Trophoblast cell (in vitro differentiated cells and primary cell): Measurements from ENCODE around the gene ITLN2. TPM values are rescaled to one million over a fixed set of nuclear protein-coding genes. Genes with fewer than 3 reads are reported as not detected.

Source experiments
- DNase-seq, 2 donors: peaks; one replicate each; pipeline ENCODE4 v3.0.0-alpha.2; 2016
- H2AFZ ChIP-seq: 2 replicates; pipeline ENCODE4 v1.6.1; 2013; ENCODE audit warnings: low read length, moderate library complexity, mild to moderate bottlenecking; ENCODE audit not compliant: insufficient read depth, poor library complexity
- H2AK5ac ChIP-seq: 2 replicates; pipeline ENCODE4 v1.6.1; 2013; ENCODE audit warnings: mild to moderate bottlenecking, low read length
- H2BK120ac ChIP-seq: 2 replicates; pipeline ENCODE4 v1.6.1; 2013; ENCODE audit warnings: low read length, mild to moderate bottlenecking, moderate library complexity; ENCODE audit not compliant: insufficient read depth, poor library complexity
- H2BK12ac ChIP-seq: 2 replicates; pipeline ENCODE4 v1.6.1; 2013; ENCODE audit warnings: mild to moderate bottlenecking, low read length, moderate library complexity
- H2BK5ac ChIP-seq: 2 replicates; pipeline ENCODE4 v1.6.1; 2013; ENCODE audit warnings: low read length, low read depth, moderate library complexity, mild to moderate bottlenecking; ENCODE audit not compliant: poor library complexity
- H3K14ac ChIP-seq: 2 replicates; pipeline ENCODE4 v1.6.1; 2013; ENCODE audit warnings: mild to moderate bottlenecking, low read length
- H3K18ac ChIP-seq: 2 replicates; pipeline ENCODE4 v1.6.1; 2013; ENCODE audit warnings: mild to moderate bottlenecking, low read length
- H3K23ac ChIP-seq: 2 replicates; pipeline ENCODE4 v1.6.1; 2013; ENCODE audit warnings: low read length
- H3K27ac ChIP-seq: 2 replicates; pipeline ENCODE4 v1.5.1; 2013; ENCODE audit warnings: low read depth, mild to moderate bottlenecking, inconsistent platforms, low read length, moderate library complexity
- H3K27me3 ChIP-seq: 2 replicates; pipeline ENCODE4 v1.6.1; 2013; ENCODE audit warnings: inconsistent platforms, mild to moderate bottlenecking, low read length, moderate library complexity; ENCODE audit not compliant: insufficient read depth
- H3K36me3 ChIP-seq, 2 experiments: 1 replicate in 1 of 2; 2 replicates in 1 of 2; pipeline ENCODE4 v1.6.1; 2013; ENCODE audit warnings: low read length in 2 of 2, mild to moderate bottlenecking in 2 of 2, moderate library complexity in 1 of 2; ENCODE audit not compliant: insufficient read depth in 2 of 2, control insufficient read depth in 1 of 2
- H3K4ac ChIP-seq: 2 replicates; pipeline ENCODE4 v1.6.1; 2013; ENCODE audit warnings: low read depth, mild to moderate bottlenecking, low read length, moderate library complexity
- H3K4me1 ChIP-seq, 2 experiments: 1 replicate in 1 of 2; 2 replicates in 1 of 2; pipeline ENCODE4 v1.6.1; 2013; ENCODE audit warnings: low read length in 2 of 2, mild to moderate bottlenecking in 2 of 2, moderate library complexity in 1 of 2; ENCODE audit not compliant: insufficient read depth in 2 of 2, control insufficient read depth in 1 of 2
- H3K4me2 ChIP-seq: 2 replicates; pipeline ENCODE4 v1.6.1; 2013; ENCODE audit warnings: inconsistent platforms, mild to moderate bottlenecking, low read length, moderate library complexity
- H3K4me3 ChIP-seq: 2 replicates; pipeline ENCODE4 v1.5.1; 2013; ENCODE audit warnings: mild to moderate bottlenecking, low read depth, low read length, inconsistent platforms
- H3K79me1 ChIP-seq: one replicate; pipeline ENCODE4 v1.6.1; 2013; ENCODE audit warnings: low read length
- H3K79me2 ChIP-seq: 2 replicates; pipeline ENCODE4 v1.6.1; 2013; ENCODE audit warnings: low read length, mild to moderate bottlenecking; ENCODE audit not compliant: control insufficient read depth, insufficient read depth, poor library complexity
- H3K9ac ChIP-seq: 2 replicates; pipeline ENCODE4 v1.6.1; 2013; ENCODE audit warnings: mild to moderate bottlenecking, low read length
- H3K9me3 ChIP-seq: 2 replicates; pipeline ENCODE4 v1.6.1; 2013; ENCODE audit warnings: low read depth, mild to moderate bottlenecking, control low read depth, inconsistent platforms, low read length; ENCODE audit not compliant: insufficient read depth
- H4K12ac ChIP-seq: 2 replicates; pipeline ENCODE4 v1.6.1; 2013; ENCODE audit warnings: low read depth, mild to moderate bottlenecking, low read length, moderate library complexity
- H4K8ac ChIP-seq: 2 replicates; pipeline ENCODE4 v1.6.1; 2013; ENCODE audit warnings: low read depth, mild to moderate bottlenecking, low read length, moderate library complexity
- H4K91ac ChIP-seq: one replicate; pipeline ENCODE4 v1.6.1; 2013; ENCODE audit warnings: low read depth, mild to moderate bottlenecking, low read length, moderate library complexity
- WGBS: extraction: QIAGEN DNeasy Blood & Tissue Kit; methylation state at CpG from one replicate; pipeline ENCODE4 v1.1.7; 2013; ENCODE audit warnings: missing lambda C conversion rate; ENCODE audit not compliant: insufficient read length, insufficient coverage; ENCODE audit errors: extremely low coverage; 5-methylcytosine and 5-hydroxymethylcytosine counted together
- polyA plus RNA-seq: library from polyadenylated mRNA; stranded (reverse); fragments of 200-250 nt; gene quantifications from 2 replicates; pipeline ENCODE4 v1.2.3, GENCODE V29; 2013

ITLN2 gene
- 3.2 TPM in 2 replicates for polyA plus RNA-seq

- Histone ChIP-seq H3K4ac (no peak within 1 kb of the TSS), H3K27ac (no peak within 1 kb of the TSS), H4K12ac (no peak within 1 kb of the TSS), H3K4me2 (no peak within 1 kb of the TSS), H3K36me3 (no peaks in the 10 kb centered on the region), H2BK12ac (peak within 1 kb of the TSS; percentile 56), H4K91ac (peak within 1 kb of the TSS; percentile 30), H3K79me2 (peaks cover 4% of the 10 kb centered on the region), H3K27me3 (no peaks in the 10 kb centered on the region), H3K14ac (peak within 1 kb of the TSS; percentile 50), H3K4me3 (no peak within 1 kb of the TSS), H3K18ac (peak within 1 kb of the TSS; percentile 87), H2BK120ac (peak within 1 kb of the TSS; percentile 60), H2AFZ (no peak within 1 kb of the TSS), H3K9me3 (peaks cover 5% of the 10 kb centered on the region), H3K23ac (no peak within 1 kb of the TSS), H4K8ac (peak within 1 kb of the TSS; percentile 55), H2AK5ac (peak within 1 kb of the TSS; percentile 4), H3K79me1 (peaks cover 17% of the 10 kb centered on the region), H2BK5ac (peak within 1 kb of the TSS; percentile 49), H3K4me1 (peaks cover 15% of the 10 kb centered on the region in 2 experiments), H3K9ac (no peak within 1 kb of the TSS)
- WGBS: no CpG with 5 or more reads among the region's 8 CpGs
- DNase-seq: peak in 1 of 2 donors; percentile 61
These were observed at the start of gene ITLN2 for GRCh38 chr1:160954158-160955104. ITLN2 (minus strand) TSS chr1:160954809; CDS start chr1:160954741, 68 bp downstream.

- H3K27ac ChIP-seq: no peak overlapping the region
- no peak for DNase-seq
- no peak overlapping the region for H2BK12ac ChIP-seq
- H2BK120ac ChIP-seq: no peak overlapping the region
- H3K14ac ChIP-seq: no peak overlapping the region
- H2BK5ac ChIP-seq: no peak overlapping the region
- no CpG with 5 or more reads among the region's 5 CpGs for WGBS
- H3K9me3 ChIP-seq: no peaks in the 10 kb centered on the region
- H4K12ac ChIP-seq: no peak overlapping the region
- no peak overlapping the region for H3K23ac ChIP-seq
- no peak overlapping the region for H4K8ac ChIP-seq
- no peak overlapping the region for H4K91ac ChIP-seq
- H3K79me1 ChIP-seq: no peaks in the 10 kb centered on the region
- H2AK5ac ChIP-seq: no peak overlapping the region
- no peak overlapping the region for H3K18ac ChIP-seq
- no peak overlapping the region for H3K4me3 ChIP-seq
- H3K36me3 ChIP-seq: peaks cover 39 to 49% of the 10 kb centered on the region in 2 experiments
- H3K4ac ChIP-seq: no peak overlapping the region
- H3K9ac ChIP-seq: no peak overlapping the region
- no peaks in the 10 kb centered on the region for H3K27me3 ChIP-seq
- no peak overlapping the region for H3K4me2 ChIP-seq
- peaks cover 5 to 17% of the 10 kb centered on the region in 2 experiments for H3K4me1 ChIP-seq
- H2AFZ ChIP-seq: no peak overlapping the region
- H3K79me2 ChIP-seq: peaks cover 17% of the 10 kb centered on the region
These were observed 46.9 kb upstream of the ITLN2 start for GRCh38 chr1:161001525-161001924.

GRCh38 chr1:161000736-161001480 is 46.3 kb upstream of the ITLN2 start:
- no peaks in the 10 kb centered on the region for H3K27me3 ChIP-seq
- H3K4me3 ChIP-seq: no peak overlapping the region
- H4K12ac ChIP-seq: no peak overlapping the region
- H4K91ac ChIP-seq: no peak overlapping the region
- H3K4me2 ChIP-seq: no peak overlapping the region
- H3K79me1 ChIP-seq: no peaks in the 10 kb centered on the region
- no CpG with 5 or more reads among the region's 11 CpGs for WGBS
- H2BK5ac ChIP-seq: no peak overlapping the region
- no peak overlapping the region for H3K14ac ChIP-seq
- peaks cover 14% of the 10 kb centered on the region for H3K79me2 ChIP-seq
- no peak overlapping the region for H3K4ac ChIP-seq
- no peak overlapping the region for H3K23ac ChIP-seq
- H2BK120ac ChIP-seq: no peak overlapping the region
- DNase-seq: no peak
- no peaks in the 10 kb centered on the region for H3K9me3 ChIP-seq
- H3K4me1 ChIP-seq: peaks cover 5 to 12% of the 10 kb centered on the region in 2 experiments
- no peak overlapping the region for H4K8ac ChIP-seq
- H3K27ac ChIP-seq: no peak overlapping the region
- peak overlapping the region; percentile 33 for H3K18ac ChIP-seq
- no peak overlapping the region for H2AK5ac ChIP-seq
- peaks cover 37 to 47% of the 10 kb centered on the region in 2 experiments for H3K36me3 ChIP-seq
- H2AFZ ChIP-seq: no peak overlapping the region
- H3K9ac ChIP-seq: peak overlapping the region; percentile 14
- no peak overlapping the region for H2BK12ac ChIP-seq

- Histone ChIP-seq H2BK120ac (no peak overlapping the region), H4K91ac (no peak overlapping the region), H3K27ac (no peak overlapping the region), H3K79me1 (no peaks in the 10 kb centered on the region), H2AFZ (no peak overlapping the region), H2BK5ac (no peak overlapping the region), H3K79me2 (peaks cover 4% of the 10 kb centered on the region), H2BK12ac (no peak overlapping the region), H3K18ac (no peak overlapping the region), H3K36me3 (peaks cover 37 to 49% of the 10 kb centered on the region in 2 experiments), H3K9me3 (no peaks in the 10 kb centered on the region), H3K4me2 (no peak overlapping the region), H3K4me3 (no peak overlapping the region), H3K27me3 (no peaks in the 10 kb centered on the region), H3K4ac (no peak overlapping the region), H4K8ac (no peak overlapping the region), H3K9ac (no peak overlapping the region), H3K23ac (no peak overlapping the region), H2AK5ac (no peak overlapping the region), H4K12ac (no peak overlapping the region), H3K4me1 (peaks cover 5 to 7% of the 10 kb centered on the region in 2 experiments), H3K14ac (no peak overlapping the region)
- WGBS: no CpG with 5 or more reads among the region's 5 CpGs
- no peak for DNase-seq
These were observed 44.8 kb upstream of the ITLN2 start for GRCh38 chr1:160999376-160999775.
